Stomach (tissue), 4 donors: ENCODE measurements around the gene FAXDC2.

ENCODE experiments used
- CTCF ChIP-seq, 7 experiments: fragments of 450-650 bp in 4 of 7; fragments of 200-600 bp in 3 of 7; sonication (generic) in 3 of 7; IDR thresholded peaks; one replicate each; pipeline ENCODE4 v1.5.1; 2016 to 2019; ENCODE audit warnings: antibody characterized with exemption in 7 of 7, control low read depth in 2 of 7, mild to moderate bottlenecking in 1 of 7
- EP300 ChIP-seq: sonication (generic); formaldehyde crosslinking; IDR thresholded peaks from one replicate; pipeline ENCODE4 v1.6.1; 2017; ENCODE audit warnings: antibody characterized with exemption
- POLR2A ChIP-seq, 4 donors: fragments of 450-650 bp; IDR thresholded peaks; one replicate each; pipeline ENCODE4 v1.6.1; 2016; ENCODE audit warnings: antibody characterized with exemption in 4 of 4, control low read depth in 2 of 4, mild to moderate bottlenecking in 1 of 4, moderate library complexity in 1 of 4
- POLR2AphosphoS5 ChIP-seq, 3 donors: sonication (generic); formaldehyde crosslinking; IDR thresholded peaks; one replicate each; pipeline ENCODE4 v1.6.1; 2016; ENCODE audit warnings: antibody characterized with exemption in 3 of 3

GRCh38 chr5:154836225-154836624, 14.2 kb downstream of the FAXDC2 start:
- TF ChIP-seq POLR2A (IDR thresholded peaks at IDR 0.05) (no peak), CTCF (IDR thresholded peaks at IDR 0.05) (no peak), POLR2AphosphoS5 (IDR thresholded peaks at IDR 0.05) (no peak), EP300 (no peak)
